UCSD-AML1 (cell line): ENCODE data around the gene GON4L.
A peak's percentile ranks its signal among the peaks of the same experiment; 100 is the strongest.
"Not testable (repeated sequence)": the region's sequence is repeated elsewhere in the genome, so short reads cannot be mapped to it uniquely, and the experiment has no call there.

Source experiments
- DNase-seq: peaks from one replicate; lab custom pipeline; 2025; ENCODE audit not compliant: unreplicated experiment; lab: John Stamatoyannopoulos, UW

GON4L gene, protein sequence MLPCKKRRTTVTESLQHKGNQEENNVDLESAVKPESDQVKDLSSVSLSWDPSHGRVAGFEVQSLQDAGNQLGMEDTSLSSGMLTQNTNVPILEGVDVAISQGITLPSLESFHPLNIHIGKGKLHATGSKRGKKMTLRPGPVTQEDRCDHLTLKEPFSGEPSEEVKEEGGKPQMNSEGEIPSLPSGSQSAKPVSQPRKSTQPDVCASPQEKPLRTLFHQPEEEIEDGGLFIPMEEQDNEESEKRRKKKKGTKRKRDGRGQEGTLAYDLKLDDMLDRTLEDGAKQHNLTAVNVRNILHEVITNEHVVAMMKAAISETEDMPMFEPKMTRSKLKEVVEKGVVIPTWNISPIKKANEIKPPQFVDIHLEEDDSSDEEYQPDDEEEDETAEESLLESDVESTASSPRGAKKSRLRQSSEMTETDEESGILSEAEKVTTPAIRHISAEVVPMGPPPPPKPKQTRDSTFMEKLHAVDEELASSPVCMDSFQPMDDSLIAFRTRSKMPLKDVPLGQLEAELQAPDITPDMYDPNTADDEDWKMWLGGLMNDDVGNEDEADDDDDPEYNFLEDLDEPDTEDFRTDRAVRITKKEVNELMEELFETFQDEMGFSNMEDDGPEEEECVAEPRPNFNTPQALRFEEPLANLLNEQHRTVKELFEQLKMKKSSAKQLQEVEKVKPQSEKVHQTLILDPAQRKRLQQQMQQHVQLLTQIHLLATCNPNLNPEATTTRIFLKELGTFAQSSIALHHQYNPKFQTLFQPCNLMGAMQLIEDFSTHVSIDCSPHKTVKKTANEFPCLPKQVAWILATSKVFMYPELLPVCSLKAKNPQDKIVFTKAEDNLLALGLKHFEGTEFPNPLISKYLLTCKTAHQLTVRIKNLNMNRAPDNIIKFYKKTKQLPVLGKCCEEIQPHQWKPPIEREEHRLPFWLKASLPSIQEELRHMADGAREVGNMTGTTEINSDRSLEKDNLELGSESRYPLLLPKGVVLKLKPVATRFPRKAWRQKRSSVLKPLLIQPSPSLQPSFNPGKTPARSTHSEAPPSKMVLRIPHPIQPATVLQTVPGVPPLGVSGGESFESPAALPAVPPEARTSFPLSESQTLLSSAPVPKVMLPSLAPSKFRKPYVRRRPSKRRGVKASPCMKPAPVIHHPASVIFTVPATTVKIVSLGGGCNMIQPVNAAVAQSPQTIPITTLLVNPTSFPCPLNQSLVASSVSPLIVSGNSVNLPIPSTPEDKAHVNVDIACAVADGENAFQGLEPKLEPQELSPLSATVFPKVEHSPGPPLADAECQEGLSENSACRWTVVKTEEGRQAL (N-terminal part only)

DNA sequence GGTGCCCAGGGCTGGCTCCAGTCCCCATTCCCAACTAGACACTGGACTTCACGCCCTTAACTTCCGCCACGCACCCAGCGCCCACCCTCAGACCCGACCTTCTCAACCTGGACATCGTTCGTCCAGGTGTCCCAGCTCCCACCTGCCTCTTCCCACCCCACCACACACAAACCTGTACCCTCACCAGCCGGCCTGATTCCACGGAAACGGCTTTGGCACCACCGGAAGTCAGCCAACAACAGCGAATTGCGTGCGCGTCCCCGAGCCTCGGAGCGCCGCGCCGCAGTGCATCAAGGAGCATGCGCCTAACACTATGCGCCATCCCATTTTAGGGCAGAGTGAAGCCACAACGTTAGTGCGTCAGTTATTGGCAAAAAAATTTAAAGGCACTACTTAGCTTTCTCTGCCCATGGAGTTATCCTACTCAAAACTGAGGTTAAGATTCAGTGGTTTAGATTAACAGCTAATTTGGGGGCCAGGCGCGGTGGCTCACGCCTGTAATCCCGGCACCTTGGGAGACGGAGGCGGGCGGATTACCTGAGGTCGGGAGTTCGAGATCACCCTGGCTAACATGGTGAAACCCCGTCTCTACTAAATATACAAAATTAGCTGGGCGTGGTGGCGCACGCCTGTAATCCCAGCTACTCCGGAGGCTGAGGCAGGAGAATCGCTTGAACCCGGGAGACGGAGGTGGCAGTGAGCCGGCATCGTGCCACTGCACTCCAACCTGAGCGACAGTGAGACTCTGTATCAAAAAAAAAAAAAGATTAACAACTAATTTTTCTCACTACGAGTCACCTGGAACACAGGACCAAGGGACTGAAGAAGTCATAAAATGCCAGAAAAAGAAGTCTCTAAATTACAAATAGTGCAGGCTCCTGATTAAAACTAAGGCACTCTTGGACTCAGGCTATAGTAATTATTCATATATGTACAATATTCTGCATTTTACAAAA is at the start of gene GON4L:
TSS of gene GON4L (minus strand) at position 240 of the 956 bp plus-strand sequence. CDS start 3,434 bp downstream, outside the sequence.
- peak; percentile 89 for DNase-seq

DNA sequence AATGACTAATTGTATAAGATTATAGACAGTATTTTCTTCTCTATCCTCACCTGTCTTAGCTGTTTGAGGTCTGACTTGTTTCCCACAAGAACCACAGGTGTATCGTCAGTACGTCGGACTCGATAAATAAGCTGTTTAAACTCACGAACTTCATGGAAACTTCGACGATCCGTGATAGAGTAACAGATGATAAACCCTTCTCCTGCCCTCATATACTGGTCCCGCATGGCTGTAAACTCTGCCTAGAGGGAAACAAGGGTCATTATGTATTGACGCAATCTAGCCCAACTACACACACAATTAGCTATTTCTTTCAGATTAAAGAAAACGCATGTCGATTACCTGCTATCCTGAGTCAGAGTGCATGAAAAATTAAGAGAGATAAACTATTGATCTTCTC is 47.2 kb upstream of the GON4L start:
- no peak for DNase-seq

DNA sequence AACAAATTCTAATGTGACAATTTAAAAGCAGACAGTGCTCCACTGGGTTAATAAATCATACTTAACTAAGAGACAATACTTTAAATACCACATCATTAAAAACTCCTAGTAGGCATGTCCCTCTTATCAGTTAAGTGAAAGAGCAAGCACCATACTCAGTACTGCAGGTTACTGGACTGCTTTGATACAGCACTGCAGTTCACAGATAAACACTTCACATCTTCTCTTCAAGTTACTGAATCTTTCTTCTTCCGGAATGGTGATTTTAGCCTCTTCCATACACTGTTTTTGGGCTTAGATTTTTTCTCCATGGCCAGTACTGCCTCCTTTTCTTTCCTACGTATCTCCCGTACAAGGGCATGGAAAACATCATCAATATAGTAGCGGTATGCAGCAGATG is 43.1 kb upstream of the GON4L start:
- no peak for DNase-seq

DNA sequence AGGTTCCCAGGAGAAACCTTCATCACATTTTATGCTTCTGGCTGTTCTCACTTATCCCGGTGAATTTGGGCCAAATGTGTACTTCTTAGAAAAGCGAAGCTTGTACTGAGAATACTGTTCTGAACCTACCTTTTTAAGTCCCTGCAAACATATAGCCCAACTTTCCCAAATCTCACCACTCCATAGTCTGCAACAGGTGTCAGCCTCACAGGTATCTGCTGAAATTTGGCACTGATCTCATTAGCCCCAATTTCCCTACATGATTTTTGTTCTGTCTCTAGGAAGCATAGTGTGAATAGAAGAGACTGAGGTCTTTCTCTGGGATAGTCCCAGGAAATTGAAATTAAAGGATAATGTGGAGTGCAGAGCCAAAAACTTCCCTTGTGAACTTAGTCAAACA is 42.7 kb upstream of the GON4L start:
- DNase-seq = no peak

DNA sequence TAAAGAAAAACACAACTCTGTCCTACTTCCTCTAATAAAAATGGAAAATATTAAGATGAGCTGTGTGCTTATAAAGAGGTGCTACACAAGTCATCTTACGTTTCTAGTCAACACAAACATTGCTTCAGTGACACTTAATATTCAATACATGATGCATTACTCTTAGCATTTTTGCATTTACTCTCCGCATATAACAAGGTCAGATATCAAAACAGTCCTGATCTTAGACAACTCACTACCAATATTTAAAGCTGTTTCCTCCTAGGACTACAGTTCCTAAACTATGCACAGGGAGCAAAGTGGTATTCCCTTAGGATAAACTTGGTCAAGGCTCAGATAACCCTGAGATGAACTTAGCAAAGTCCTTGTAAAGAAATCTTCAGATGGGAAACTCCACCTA is 41.9 kb upstream of the GON4L start:
- DNase-seq = no peak

DNA sequence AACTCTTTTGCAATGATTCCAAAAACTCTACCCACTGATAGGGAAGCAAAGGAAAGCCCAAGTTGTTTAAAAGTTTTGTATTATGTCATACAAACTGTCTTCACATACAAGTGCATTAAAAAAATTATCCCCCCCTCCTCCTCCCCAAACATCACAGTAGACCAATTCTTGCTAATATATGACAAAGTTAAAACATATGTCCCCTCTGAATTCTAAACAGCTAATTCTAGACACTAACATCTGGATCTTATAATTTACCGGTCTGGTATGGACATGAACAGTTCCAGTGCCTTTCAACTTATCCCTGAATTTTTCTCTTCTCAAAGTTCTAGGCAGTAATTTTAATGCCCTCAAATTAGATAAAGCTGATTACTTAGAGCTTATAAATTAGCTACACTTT is 40.7 kb upstream of the GON4L start:
- DNase-seq = no peak

DNA sequence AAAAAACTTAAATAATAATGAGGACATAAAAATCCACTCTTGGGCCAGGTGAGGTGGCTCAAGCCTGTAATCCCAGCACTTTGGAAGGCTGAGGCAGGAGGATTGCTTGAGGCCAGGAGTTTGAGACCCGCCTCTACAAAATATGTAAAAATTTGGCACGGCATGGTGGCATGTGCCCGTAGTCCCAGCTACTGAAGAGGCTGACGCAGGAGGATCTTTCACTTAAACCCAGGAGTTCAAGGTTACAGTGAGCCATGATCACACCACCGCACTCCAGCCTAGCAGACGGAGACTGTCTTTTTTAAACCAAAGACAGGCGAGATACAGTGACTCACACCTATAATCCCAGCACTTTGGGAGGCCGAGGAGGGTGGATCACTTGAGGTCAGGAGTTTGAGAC is 39.5 kb upstream of the GON4L start:
- not testable (repeated sequence) for DNase-seq

DNA sequence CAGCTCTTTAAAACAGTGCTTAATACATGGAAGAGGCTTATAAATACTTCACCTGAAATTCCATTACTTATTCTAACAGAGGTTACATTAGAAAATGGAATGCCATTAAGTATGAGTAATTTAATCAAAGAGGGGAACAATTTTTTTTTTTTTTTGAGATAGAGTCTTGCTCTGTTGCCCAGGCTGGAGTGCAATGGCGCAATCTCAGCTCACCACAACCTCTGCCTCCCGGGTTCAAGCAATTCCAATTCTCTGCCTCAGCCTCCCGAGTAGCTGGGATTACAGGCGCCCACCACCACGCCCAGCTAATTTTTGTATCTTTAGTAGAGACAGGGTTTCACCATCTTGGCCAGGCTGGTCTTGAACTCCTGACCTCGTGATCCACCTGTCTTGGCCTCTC is 38.6 kb upstream of the GON4L start:
- DNase-seq = not testable (repeated sequence)

DNA sequence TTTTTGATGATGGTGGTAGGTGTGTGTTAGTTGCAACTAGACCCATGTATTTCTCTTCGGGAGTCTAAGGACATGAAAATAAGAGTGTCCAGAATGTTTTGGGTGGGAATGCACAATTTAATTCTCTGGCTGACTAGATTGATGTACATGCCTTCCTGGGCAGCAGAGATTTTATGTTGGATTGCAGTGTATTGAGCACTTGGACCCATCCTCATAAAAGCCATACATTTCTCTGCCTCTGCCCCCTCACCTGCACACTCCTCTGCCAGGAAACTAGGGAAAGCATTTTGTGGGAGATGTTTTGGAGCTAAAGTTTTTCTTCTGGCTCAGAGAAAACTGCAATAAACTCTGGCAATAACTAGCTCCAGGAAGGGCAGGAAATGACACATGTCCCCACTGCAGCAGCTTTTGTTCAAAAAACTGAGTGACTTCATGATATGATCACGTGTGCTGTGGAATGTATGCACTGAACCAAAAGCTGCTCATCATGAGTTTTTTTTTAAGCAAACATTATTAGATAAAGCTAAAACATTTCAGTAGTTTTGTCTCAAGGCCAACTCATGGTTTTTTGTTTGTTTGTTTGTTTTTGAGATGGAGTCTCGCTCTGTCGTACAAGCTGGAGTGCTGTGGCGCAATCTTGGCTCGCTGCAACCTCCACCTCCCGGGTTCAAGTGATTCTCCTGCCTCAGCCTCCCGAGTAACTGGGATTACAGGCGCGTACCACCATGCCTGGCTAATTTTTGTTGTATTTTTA is 36.6 kb upstream of the GON4L start:
- no peak for DNase-seq

DNA sequence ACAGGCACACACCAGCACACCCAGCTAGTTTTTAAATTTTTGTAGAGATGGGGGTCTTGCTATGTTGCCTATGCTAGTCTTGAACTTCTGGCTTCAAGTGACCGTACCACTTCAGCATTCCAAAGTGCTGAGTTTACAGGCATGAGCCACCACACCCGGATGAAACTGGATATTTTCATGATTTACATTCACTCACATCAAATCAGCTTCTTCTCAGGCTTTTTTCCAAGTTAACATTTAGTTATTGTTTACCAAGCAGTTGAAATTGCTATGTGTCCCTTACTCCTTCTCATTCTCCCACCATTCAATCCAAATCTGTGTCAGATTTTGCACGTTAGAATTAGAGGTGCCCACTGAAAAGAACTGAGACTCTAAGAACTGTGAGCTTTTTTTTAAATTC is 35.8 kb upstream of the GON4L start:
- no peak for DNase-seq

DNA sequence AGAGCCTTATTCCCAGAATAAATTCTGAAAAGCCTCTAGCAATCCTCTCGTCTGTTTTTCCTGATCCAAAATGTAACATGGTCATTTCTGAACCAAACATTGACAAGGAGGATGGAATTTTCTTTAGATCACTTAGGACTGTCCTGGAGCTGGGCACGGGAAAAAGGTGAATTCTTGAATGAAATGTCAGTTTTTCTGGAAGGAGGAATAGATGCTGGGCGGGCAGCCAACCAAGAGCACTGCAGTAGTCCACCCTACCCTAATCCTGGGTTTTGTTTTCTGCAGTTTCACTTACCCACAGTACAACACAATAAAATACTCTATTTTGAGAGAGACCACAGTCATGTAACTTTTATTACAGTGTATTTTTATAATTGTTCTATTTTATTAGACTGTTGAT is 33.2 kb upstream of the GON4L start:
- no peak for DNase-seq

DNA sequence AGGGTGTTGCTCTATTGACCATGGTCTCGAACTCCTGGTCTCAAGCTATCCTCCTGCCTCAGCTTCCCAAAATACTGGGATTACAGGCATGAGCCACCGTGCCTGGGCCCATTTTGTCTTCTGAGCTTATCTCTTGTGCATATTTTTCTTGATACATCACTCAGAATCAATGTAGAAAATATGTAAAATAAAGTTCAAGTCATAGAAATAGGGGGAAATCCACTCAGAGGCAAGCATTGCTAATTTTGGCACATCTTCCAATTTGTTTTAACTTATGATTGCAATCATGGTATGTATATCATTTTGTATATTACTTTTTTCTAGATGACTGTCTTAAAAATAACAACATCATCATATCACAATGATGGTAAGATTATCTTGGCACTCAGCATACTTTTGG is 32.6 kb upstream of the GON4L start:
- DNase-seq = no peak

DNA sequence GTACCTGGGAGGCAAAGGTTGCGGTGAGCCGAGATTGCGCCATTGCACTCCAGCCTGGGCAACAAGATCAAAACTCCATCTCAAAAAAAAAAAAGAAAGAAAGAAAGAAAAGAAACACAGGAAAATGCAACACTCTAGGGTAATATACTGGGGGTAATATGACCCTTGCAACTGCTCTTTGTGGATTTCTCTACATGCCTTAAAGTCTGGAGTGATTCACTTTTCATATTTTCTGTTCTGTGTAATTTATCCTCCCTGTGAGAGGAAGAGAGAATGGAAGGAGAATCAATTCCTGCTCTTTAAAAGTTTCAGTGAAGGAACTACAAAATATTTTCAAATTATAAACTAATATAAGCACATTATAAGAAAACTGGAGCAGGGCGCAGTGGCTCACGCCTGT is 31.5 kb upstream of the GON4L start:
- no peak for DNase-seq

DNA sequence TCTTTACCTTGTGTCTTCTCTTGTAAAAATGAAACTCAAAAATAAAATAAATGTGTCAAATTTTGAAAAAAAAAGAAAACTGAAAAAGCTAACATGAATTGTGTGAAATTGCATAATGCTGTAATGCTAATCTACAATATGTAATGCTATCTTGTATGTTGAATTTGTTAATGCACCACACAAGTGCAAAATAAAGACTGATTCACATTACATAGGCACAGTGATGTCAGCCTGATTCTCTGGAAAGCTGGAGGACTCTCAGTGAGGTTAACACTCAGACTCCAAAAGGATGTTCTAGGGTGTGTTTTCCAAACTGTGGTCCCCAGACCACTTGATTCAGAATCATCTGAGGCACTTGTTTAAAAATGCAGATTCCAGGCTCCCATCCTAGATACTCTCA is 28.0 kb upstream of the GON4L start:
- no peak for DNase-seq

DNA sequence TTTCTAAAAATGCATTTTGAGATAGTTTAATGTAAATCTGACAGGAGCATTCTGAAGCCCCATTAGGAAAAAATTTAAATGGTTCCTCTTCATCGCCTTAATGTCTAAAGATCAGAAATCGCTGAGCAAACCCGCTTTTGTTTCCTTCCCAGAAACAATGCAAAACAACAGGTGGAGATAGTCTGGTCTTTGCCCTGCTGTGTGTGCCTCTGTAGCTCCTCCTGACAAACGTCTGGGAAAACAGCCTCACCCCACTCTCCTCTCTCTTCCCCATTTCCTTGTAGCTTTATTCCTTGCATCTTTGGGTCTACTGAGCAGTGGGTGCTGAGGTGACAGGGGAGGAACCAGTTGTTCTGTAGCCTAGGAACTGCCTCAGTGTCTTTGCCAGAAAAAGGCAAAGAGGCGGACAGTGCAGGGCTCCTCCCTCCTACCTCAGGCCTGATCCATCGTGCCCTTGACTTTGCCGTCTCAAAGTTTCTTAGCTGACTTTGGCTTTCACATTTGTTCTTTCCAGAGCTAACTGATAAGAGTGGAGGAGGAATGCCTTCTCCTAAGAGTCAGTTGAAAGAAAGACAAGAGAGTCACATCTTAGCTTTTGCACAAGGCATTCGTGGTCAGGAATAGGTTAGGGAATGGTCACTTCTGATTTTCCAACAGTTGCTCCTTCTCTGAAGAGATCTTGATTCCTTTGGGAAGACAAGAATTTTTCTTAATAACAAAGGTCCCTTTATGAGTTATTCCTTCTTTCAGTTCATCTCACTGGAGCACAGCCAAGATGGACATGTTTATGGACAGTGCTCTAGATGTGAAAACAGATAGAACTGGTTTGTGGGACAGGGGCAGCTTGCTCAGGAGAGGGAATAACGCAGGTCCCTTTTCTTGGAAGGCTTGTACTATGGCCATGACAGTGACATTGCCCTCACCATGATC is 27.3 kb upstream of the GON4L start:
- DNase-seq = no peak

DNA sequence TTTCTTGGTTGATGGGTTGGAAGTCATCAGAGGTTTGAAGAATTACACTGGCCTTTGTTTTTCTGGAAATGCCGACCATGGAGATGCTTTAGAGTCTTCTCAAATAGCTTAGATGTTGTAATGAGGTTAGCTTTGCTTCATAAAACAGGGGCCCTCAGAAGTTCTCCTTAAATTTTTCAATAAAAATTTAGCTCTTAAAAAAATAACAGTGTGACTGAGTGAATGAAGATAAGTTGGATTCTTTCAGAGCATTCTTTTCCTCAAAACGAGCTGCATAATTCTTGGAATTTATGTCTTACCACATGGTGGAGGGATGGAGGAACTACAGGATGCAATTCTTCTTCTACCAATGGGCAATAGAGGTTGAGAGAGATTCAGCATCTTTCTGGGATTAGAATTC is 25.8 kb upstream of the GON4L start:
- no peak for DNase-seq

DNA sequence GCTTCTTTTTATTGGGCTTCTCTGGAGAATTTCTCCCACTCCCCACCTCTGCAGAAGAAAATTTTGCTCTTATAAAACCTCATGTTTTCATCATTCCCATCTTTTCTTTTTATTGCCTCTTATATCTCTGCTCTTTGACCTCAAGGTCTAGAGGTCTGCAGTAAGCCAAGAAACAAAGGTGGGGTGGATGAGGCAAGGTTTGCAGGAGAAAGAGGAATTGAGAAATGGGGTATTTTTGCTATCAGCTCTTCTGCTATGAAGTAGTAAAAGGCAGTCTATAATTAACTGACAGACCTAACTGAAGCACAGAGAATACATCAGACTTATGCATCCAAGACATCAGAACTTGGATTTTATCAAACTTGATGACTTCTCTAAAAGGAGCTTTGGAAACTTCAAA is 25.2 kb upstream of the GON4L start:
- no peak for DNase-seq

DNA sequence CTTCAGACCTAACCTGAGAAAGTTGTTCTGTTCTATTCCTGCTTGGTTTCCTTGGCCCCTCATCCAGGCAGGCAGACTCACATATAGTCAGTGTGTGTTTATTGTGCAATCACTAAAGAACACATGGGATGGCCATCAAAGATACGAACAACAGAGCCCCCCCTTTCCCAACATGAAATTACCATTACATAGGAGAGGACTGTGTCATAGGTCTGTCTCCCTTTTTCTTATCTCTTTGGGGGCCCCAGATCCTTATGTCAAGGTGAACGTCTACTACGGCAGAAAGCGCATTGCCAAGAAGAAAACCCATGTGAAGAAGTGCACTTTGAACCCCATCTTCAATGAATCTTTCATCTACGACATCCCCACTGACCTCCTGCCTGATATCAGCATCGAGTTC is 23.9 kb upstream of the GON4L start:
- no peak for DNase-seq
